Measurements from ENCODE around the gene KIR2DL1.
"Not testable (repeated sequence)": the region's sequence is repeated elsewhere in the genome, so short reads cannot be mapped to it uniquely, and the experiment has no call there.

KIR2DL1 gene

DNA sequence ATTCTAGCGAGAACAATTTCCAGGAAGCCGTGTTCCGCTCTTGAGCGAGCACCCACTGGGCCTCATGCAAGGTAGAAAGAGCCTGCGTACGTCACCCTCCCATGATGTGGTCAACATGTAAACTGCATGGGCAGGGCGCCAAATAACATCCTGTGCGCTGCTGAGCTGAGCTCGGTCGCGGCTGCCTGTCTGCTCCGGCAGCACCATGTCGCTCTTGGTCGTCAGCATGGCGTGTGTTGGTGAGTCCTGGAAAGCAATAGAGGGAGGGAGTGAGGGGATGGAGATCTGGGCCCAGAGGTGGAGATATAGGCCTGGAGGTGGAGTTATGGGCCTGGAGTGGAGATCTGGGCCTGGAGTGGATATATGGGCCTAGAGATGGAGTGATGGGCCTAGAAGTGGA is at the start of gene KIR2DL1:
KIR2DL1 (plus strand) TSS at position 148 of the 400 bp plus-strand sequence; CDS start at position 206, 58 bp downstream.
- in situ Hi-C loops (cut with MboI; ENCODE audit: low sequenced_read_pairs) = not testable (repeated sequence)

DNA sequence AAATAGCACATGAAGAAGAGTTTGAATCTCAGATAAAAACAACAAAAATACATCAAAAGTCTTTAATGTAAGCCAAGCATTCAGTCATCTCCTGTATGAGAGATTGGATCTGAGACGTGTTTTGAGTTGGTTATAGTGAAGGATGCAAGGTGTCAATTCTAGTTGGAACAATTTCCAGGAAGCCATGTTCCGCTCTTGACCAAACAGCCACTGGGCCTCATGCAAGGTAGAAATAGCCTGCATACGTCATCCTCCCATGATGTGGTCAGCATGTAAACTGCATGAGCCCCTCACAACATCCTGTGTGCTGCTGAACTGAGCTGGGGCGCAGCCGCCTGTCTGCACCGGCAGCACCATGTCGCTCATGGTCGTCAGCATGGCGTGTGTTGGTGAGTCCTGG is 45.5 kb upstream of the KIR2DL1 start, which contains the start of gene KIR3DL3:
KIR3DL3 (plus strand) TSS at position 301 of the 400 bp plus-strand sequence; CDS start at position 356, 55 bp downstream.
- in situ Hi-C loops (cut with MboI; ENCODE audit: low sequenced_read_pairs) = no loop called here

DNA sequence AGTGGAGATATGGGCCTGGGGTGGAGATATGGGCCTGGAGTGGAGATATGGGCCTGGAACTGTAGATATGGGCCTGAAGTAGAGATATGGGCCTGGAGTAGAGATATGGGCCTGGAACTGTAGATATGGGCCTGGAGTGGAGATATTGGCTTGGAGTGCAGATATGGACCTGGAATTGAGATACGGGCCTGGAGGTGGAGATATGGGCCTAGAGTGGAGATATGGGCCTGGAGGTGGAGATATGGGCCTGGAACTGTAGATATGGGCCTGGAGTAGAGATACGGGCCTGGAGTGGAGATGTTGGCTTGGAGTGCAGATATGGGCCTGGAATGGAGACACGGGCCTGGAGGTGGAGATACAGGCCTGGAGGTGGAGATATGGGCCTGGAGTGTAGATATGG is 44.9 kb upstream of the KIR2DL1 start:
- in situ Hi-C loops (cut with MboI; ENCODE audit: low sequenced_read_pairs) = no loop called here

DNA sequence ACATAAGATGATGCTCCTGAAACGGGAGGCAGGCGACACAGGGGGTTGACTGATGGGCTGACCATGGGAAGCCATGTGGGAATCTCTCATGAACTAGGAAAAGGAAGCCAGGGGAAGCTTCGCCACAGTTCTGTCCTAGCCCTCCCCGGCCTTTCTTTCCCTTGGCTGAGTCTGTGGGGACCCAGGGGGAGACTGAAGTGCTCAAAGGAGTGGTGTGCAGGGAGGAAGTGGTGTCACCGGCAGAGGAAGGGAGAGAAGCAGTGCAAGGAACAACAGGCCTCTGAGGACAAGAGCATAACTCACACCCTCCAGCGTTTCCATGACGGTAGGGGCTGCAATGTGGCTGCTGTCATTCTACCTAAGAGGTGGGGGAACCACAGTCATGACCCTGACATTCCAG is 44.3 kb upstream of the KIR2DL1 start:
- in situ Hi-C loops (cut with MboI; ENCODE audit: low sequenced_read_pairs) = no loop called here

DNA sequence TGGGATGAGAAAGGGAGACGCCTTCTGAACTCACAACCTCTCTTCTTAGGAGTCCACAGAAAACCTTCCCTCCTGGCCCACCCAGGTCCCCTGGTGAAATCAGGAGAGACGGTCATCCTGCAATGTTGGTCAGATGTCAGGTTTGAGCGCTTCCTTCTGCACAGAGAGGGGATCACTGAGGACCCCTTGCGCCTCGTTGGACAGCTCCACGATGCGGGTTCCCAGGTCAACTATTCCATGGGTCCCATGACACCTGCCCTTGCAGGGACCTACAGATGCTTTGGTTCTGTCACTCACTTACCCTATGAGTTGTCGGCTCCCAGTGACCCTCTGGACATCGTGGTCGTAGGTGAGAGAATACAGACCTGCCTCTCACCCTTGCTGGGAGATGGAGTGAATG is 42.0 kb upstream of the KIR2DL1 start:
- in situ Hi-C loops (cut with MboI; ENCODE audit: low sequenced_read_pairs) = no loop called here

DNA sequence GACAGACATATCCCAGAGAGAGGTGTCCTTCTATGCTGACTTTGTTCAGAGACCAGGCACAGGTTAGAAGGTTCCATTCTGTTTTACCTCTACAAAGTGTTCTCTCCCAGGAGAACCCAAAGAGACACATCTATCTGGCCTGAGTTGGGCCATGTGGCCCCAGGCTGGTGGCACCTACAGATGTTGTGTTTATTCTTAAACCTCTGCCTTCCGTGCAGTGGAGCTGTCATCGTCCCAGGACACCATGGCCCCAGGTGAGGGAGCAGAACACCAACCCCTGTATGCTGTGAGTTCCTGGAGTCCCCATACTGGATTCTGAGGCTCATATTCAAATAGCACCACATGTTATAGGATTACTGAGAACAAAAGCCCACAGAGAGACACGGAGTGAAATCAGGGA is 41.4 kb upstream of the KIR2DL1 start:
- in situ Hi-C loops (cut with MboI; ENCODE audit: low sequenced_read_pairs) = no loop called here

DNA sequence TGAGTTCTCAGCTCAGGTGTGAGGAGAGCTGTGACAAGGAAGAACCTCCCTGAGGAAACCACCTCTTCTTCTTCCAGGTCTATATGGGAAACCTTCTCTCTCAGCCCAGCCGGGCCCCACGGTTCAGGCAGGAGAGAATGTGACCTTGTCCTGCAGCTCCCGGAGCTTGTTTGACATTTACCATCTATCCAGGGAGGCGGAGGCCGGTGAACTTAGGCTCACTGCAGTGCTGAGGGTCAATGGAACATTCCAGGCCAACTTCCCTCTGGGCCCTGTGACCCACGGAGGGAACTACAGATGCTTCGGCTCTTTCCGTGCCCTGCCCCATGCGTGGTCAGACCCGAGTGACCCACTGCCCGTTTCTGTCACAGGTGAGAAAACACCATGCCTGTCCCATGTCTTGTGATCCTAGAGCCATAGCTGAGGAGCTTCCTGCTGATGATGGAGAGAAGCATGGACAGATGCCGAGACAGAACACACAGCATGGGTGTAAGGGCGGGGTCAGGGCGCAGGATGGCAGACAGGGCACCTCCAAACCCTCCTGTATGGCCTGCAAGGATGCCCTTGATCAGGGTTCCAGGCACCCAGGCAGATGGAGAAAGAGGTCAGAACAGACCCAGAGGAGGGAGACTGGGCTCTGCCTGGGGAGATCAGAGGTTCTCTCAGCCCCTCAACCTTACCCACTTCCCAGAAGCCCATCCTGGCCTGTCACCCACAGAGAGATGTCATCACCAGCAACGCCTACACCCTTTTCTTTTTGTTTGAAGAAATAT is 40.0 kb upstream of the KIR2DL1 start:
- in situ Hi-C loops (cut with MboI; ENCODE audit: low sequenced_read_pairs) = no loop called here

DNA sequence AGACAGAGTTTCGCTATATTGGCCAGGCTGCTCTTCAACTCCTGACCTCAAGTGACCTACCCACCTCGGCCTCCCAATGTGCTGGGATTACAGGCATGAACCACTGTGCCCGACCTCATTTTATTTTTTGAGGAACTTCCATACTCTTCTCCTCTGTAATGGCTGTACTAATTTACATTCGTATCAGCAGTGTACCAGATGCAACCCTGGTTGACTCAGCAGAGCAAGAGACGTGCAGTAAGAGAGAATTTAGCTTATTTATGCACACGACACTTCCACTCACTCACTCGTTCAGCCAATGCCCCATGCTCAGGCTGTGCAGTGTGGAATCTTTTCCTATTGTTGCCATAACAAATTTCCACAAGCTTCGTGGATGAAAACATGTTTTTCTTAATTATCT is 38.4 kb upstream of the KIR2DL1 start:
- in situ Hi-C loops (cut with MboI; ENCODE audit: low sequenced_read_pairs) = no loop called here

DNA sequence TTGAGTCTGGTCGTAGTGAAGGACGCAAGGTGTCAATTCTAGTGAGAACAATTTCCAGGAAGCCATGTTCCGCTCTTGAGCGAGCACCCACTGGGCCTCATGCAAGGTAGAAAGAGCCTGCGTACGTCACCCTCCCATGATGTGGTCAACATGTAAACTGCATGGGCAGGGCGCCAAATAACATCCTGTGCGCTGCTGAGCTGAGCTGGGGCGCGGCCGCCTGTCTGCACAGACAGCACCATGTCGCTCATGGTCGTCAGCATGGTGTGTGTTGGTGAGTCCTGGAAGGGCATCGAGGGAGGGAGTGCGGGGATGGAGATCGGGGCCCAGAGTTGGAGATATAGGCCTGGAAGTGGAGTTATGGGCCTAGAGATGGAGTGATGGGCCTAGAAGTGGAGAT is 31.3 kb upstream of the KIR2DL1 start, which contains the start of gene KIR2DL3:
KIR2DL3 (plus strand) TSS at position 208 of the 400 bp plus-strand sequence; CDS start at position 241, 33 bp downstream.
- in situ Hi-C loops (cut with MboI; ENCODE audit: low sequenced_read_pairs) = not testable (repeated sequence)

DNA sequence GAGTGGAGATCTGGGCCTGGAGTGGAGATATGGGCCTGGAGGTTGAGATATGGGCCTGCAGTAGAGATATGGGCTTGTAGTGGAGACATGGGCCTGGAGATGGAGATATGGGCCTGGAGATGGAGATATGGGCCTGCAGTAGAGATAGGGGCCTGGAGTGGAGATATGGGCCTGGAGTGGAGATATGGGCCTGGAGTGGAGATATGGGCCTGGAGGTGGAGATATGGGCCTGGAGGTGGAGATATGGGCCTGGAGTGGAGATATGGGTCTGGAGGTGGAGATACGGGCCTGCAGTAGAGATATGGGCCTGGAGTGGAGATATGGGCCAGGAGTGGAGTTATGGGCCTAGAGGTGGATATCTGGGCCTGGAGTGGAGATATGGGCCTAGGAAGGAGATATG is 30.9 kb upstream of the KIR2DL1 start:
- in situ Hi-C loops (cut with MboI; ENCODE audit: low sequenced_read_pairs) = no loop called here

DNA sequence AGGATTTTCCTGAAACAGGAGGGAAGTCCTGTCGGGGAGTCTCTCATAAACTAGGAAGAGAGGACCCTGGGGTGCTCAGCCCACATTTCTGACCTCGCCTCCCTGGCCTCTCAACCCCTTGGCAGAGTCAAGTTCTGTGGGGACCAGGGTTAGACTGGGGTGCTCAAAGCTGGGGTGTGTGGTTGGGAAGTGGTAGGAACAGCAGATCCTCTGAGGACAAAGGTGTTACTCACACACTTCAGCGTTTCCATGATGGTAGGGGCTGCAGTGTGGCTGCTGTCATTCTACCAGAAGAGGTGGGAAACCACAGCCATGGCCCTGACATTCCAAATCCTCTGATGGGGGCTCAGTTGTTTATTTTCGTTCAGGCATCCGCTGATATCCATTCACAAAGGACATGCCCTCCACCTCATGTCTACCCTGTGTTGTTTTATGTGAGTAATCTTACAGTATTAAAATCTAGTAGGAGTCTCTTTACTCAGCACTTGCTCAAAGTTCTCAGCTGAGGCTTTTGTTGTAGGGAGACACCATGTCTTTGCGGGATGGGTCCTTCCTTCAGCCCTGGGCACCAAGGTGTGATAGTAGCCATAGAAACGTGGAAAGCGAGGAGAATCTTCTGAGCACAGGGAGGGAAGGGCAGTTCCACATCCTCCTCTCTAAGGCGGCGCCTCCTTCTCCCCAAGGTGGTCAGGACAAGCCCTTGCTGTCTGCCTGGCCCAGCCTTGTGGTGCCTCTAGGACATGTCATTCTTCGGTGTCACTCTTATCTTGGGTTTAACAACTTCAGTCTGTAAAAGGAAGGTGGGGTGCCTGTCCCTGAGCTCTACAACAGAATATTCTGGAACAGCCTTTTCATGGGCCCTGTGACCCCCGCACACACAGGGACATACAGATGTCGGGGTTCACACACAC is 29.8 kb upstream of the KIR2DL1 start:
- in situ Hi-C loops (cut with MboI; ENCODE audit: low sequenced_read_pairs) = no loop called here

DNA sequence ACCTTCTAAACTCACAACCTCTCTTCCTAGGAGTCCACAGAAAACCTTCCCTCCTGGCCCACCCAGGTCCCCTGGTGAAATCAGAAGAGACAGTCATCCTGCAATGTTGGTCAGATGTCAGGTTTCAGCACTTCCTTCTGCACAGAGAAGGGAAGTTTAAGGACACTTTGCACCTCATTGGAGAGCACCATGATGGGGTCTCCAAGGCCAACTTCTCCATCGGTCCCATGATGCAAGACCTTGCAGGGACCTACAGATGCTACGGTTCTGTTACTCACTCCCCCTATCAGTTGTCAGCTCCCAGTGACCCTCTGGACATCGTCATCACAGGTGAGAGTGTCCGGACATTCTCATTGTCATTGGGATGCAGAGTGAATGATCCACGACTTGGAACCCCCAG is 27.6 kb upstream of the KIR2DL1 start:
- in situ Hi-C loops (cut with MboI; ENCODE audit: low sequenced_read_pairs) = not testable (repeated sequence)

DNA sequence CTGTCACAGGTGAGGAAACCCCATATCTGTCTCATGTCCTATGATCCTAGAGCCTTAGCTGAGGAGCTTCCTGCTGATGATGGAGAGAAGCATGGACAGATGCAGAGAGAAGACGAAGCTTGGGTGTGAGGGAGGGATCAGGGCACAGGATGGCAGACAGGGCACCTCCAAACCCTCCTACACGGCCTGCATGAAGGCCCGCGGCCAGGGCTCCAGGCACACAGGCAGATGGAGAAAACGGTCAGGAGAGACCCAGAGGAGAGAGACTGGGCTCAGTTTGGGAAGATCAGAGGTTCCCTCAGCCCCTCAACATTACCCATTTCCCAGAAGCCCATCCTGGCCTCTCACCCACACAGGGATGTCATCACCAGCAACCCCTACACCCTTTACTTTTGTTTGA is 25.5 kb upstream of the KIR2DL1 start:
- in situ Hi-C loops (cut with MboI; ENCODE audit: low sequenced_read_pairs) = not testable (repeated sequence)

DNA sequence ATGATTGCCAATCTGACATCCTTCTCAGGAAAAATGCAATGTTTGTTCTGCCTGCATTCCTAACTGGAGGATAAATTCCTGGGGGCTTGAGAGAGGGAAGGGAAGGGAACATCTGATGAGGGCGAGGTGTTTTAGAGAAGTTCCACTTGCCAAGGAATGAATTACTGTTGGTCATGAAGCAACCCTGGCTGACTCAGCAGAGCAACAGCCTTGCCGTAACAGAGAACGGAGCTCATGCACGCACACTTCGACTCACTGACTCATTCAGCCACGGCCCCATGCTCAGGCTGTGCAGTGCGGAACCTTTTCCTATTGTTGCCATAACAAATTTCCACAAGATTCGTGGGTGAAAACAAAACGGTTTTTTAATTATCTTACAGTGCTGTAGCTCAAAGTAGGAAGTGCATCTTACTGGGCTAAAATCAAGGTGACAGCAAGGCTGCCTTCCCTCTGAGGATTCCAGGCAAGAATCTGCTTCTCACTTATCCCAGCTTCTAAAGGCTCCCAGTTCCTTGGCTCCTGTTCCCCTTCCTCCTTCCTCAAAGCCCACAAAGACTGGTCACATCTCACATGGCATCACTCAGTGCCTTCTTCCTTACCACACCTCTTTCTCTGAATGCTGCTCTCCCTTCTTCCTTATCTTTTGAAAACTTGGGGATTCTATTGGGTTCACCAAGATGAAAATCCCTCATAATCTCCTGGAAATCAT is 21.8 kb upstream of the KIR2DL1 start:
- in situ Hi-C loops (cut with MboI; ENCODE audit: low sequenced_read_pairs) = not testable (repeated sequence)

DNA sequence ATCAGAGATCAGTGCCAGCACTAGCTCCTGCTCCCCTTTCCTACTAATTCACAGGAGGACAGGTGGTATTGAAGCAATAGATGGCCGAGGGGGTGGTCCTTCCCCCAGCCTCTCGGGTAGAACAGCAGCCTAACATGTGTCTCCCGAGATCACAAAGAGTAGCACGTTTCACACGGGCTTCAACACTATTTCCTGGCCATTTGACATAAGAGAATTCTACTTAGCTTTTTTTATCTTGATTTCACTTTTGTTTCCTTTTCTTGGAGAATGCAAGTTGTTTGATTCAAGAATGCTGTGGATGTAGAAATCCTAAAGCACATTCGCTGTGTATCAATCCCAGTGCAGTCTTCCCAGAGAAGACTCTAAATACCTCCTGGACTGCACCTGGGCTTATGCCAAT is 19.3 kb upstream of the KIR2DL1 start:
- in situ Hi-C loops (cut with MboI; ENCODE audit: low sequenced_read_pairs) = not testable (repeated sequence)

DNA sequence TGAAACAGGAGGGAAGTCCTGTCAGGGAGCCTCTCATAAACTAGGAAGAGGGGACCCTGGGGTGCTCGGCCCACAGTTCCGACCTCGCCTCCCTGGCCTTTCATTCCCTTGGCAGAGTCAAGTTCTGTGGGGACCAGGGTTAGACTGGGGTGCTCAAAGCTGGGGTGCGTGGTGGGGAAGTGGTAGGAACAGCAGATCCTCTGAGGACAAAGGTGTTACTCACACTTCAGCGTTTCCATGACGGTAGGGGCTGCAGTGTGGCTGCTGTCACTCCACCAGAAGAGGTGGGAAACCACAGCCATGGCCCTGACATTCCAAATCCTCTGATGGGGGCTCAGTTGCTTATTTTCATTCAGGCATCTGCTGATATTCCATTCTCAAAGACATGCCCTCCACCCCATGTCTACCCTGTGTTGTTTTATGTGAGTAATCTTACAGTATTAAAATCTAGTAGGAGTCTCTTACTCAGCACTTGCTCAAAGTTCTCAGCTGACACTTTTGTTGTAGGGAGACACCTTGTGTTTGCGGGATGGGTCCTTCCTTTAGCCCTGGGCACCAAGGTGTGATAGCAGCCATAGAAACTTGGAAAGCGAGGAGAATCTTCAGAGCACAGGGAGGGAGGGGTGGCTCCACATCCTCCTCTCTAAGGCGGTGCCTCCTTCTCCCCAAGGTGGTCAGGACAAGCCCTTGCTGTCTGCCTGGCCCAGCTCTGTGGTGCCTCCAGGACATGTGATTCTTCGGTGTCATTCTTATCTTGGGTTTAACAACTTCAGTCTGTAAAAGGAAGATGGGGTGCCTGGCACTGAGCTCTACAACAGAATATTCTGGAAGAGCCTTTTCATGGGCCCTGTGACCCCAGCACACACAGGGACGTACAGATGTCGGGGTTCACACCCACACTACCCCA is 13.1 kb upstream of the KIR2DL1 start:
- in situ Hi-C loops (cut with MboI; ENCODE audit: low sequenced_read_pairs) = not testable (repeated sequence)

DNA sequence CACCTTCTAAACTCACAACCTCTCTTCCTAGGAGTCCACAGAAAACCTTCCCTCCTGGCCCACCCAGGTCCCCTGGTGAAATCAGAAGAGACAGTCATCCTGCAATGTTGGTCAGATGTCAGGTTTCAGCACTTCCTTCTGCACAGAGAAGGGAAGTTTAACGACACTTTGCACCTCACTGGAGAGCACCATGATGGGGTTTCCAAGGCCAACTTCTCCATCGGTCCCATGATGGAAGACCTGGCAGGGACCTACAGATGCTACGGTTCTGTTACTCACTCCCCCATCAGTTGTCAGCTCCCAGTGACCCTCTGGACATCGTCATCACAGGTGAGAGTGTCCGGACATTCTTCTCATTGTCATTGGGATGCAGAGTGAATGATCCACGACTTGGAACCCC is 11.0 kb upstream of the KIR2DL1 start:
- in situ Hi-C loops (cut with MboI; ENCODE audit: low sequenced_read_pairs) = not testable (repeated sequence)

DNA sequence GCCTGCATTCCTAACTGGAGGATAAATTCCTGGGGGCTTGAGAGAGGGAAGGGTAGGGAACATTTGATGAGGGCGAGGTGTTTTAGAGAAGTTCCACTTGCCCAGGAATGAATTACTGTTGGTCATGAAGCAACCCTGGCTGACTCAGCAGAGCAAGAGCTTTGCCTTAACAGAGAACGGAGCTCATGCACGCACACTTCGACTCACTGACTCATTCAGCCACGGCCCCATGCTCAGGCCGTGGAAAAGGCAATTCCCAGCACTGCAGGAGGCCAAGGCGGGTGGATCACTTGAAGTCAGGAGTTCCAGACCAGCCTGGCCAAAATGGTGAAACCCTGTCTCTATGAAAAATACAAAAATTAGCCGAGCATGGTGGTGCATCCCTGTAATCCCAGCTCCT is 5.4 kb upstream of the KIR2DL1 start:
- in situ Hi-C loops (cut with MboI; ENCODE audit: low sequenced_read_pairs) = not testable (repeated sequence)

DNA sequence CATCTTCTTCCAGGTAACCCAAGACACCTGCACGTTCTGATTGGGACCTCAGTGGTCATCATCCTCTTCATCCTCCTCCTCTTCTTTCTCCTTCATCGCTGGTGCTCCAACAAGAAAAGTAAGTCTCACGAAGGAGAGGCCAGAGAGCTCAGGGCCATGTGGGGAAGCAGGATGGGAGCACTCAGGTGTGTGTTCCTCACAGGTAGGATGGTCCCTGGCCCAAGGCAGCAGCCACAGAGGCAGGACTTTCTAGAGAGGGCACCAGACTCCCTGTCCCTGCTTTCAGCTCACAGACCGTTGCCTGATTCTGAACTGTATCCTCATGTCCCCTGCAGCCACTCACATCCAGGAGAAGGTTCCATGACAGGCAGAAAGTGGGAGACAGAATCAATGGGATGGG is 3.1 kb upstream of the KIR2DL1 start:
- in situ Hi-C loops (cut with MboI; ENCODE audit: low sequenced_read_pairs) = not testable (repeated sequence)

DNA sequence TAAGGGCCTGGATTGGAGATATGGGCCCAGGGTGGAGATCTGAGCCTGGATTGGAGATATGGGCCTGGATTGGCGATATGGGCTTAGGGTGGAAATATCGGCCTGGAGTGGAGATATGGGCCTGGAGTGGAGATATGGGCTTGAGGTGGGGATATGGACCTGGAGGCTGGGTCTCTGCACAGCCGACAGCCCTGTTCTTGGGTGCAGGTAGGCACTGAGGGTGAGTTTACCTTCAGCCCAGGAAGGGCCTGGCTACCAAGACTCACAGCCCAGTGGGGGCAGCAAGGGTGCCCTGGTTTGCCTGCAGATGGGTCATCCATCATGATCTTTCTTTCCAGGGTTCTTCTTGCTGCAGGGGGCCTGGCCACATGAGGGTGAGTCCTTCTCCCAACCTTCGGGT is 918 bp downstream of the KIR2DL1 start:
- in situ Hi-C loops (cut with MboI; ENCODE audit: low sequenced_read_pairs) = not testable (repeated sequence)

Data from HL-60/S4 treated with phorbol 12-myristate 13-acetate at 8.2 ng/mL for 4 days and 3 days (cell line).